B cell (primary cell): ENCODE data around the gene CCDC87. TPM values are rescaled to one million over a fixed set of nuclear protein-coding genes. Genes with fewer than 3 reads are reported as not detected.
A peak's percentile ranks its signal among the peaks of the same experiment; 100 is the strongest.

Experiments used
- ATAC-seq: fragments of 200-7000 bp; cut with Tn5 transposase; one replicate; pipeline ENCODE4 v1.10.0; 2021; ENCODE audit warnings: low read depth, mild to moderate bottlenecking, moderate number of reproducible peaks, moderate library complexity
- CTCF ChIA-PET: fragments of 350-600 bp; sonication (Branson Sonifier 250); formaldehyde crosslinking; loops from one replicate; lab custom pipeline; 2021; ENCODE audit warnings: antibody characterized with exemption, inconsistent platforms; lab: Charles Lee
- POLR2A ChIA-PET: fragments of 350-600 bp; sonication (Branson Sonifier 250); formaldehyde crosslinking; loops from one replicate; lab custom pipeline; 2021; ENCODE audit warnings: antibody characterized with exemption; lab: Charles Lee
- DNase-seq: peaks from one replicate; pipeline ENCODE4 v3.0.0; 2013
- H2AFZ ChIP-seq: 2 replicates; pipeline ENCODE4 v1.6.1; 2012; ENCODE audit warnings: mild to moderate bottlenecking, low read depth, low read length; ENCODE audit not compliant: insufficient read depth, poor library complexity, severe bottlenecking
- H3K27ac ChIP-seq, 2 donors: 1 replicate in 1 of 2; 2 replicates in 1 of 2; pipeline ENCODE4 v1.5.1; 2012 to 2013; ENCODE audit warnings: low read length in 2 of 2, mild to moderate bottlenecking in 2 of 2, moderate library complexity in 1 of 2
- H3K27me3 ChIP-seq, 4 experiments: fragments of 200-600 bp in 1 of 4; sonication (generic) in 1 of 4; replicated peaks in 1 of 4; 1 replicate in 2 of 4; 2 replicates in 2 of 4; pipeline versions ENCODE4 v1.6.1 to v1.7.0; 2013 to 2016; ENCODE audit warnings: low read length in 3 of 4, mild to moderate bottlenecking in 2 of 4, mixed read lengths in 1 of 4, moderate library complexity in 1 of 4; ENCODE audit not compliant: insufficient read depth in 4 of 4, control insufficient read depth in 3 of 4; ENCODE audit errors: control extremely low read depth in 1 of 4
- H3K36me3 ChIP-seq, 2 experiments: replicated peaks in 1 of 2; 1 replicate in 1 of 2; 2 replicates in 1 of 2; pipeline versions ENCODE4 v1.6.1 to v1.7.1; 2013; ENCODE audit warnings: low read length in 1 of 2; ENCODE audit not compliant: insufficient read depth in 2 of 2, control insufficient read depth in 1 of 2; ENCODE audit errors: control extremely low read depth in 1 of 2, extremely low read depth in 1 of 2
- H3K4me1 ChIP-seq, 2 donors: fragments of 200-600 bp in 1 of 2; sonication (generic) in 1 of 2; 1 replicate in 1 of 2; 2 replicates in 1 of 2; pipeline versions ENCODE4 v1.5.1 to v1.6.1; 2013 to 2017; ENCODE audit warnings: low read length in 2 of 2; ENCODE audit not compliant: control insufficient read depth in 2 of 2, insufficient read depth in 2 of 2
- H3K4me2 ChIP-seq: replicated peaks from 2 replicates; pipeline ENCODE3; 2012; ENCODE audit warnings: mild to moderate bottlenecking, low read depth, low read length; ENCODE audit not compliant: poor library complexity, severe bottlenecking
- H3K4me3 ChIP-seq, 5 experiments: fragments of 200-600 bp in 1 of 5; sonication (generic) in 1 of 5; 1 replicate in 3 of 5; 2 replicates in 2 of 5; pipeline versions ENCODE4 v1.5.1 to v1.7.0; 2011 to 2016; ENCODE audit warnings: low read length in 4 of 5, mild to moderate bottlenecking in 4 of 5, low read depth in 2 of 5, control low read depth in 1 of 5, moderate library complexity in 1 of 5; ENCODE audit not compliant: insufficient read depth in 1 of 5; ENCODE audit errors: control extremely low read depth in 1 of 5, extremely low read depth in 1 of 5
- H3K79me2 ChIP-seq: fragments of 200-600 bp; sonication (generic); one replicate; pipeline ENCODE4 v1.6.0; 2016; ENCODE audit warnings: low read length; ENCODE audit not compliant: control insufficient read depth, insufficient read depth
- H3K9ac ChIP-seq: fragments of 200-600 bp; sonication (generic); 2 replicates; pipeline ENCODE4 v1.6.1; 2017; ENCODE audit warnings: mild to moderate bottlenecking, low read length, moderate library complexity
- H3K9me3 ChIP-seq, 3 donors: one replicate each; pipeline versions ENCODE4 v1.6.1 to v1.7.1; 2013; ENCODE audit warnings: low read length in 2 of 3; ENCODE audit not compliant: control insufficient read depth in 2 of 3, insufficient read depth in 1 of 3; ENCODE audit errors: control extremely low read depth in 1 of 3
- H4K20me1 ChIP-seq: 2 replicates; pipeline ENCODE4 v1.6.0; 2012; ENCODE audit warnings: mild to moderate bottlenecking, low read length; ENCODE audit not compliant: insufficient read depth, control insufficient read depth, poor library complexity, severe bottlenecking
- H3K27ac Mint-ChIP-seq: one replicate; pipeline ENCODE4 v1.8.0; 2021; ENCODE audit warnings: mixed read lengths
- H3K27me3 Mint-ChIP-seq: one replicate; pipeline ENCODE4 v1.8.0; 2021; ENCODE audit warnings: mixed read lengths
- H3K4me1 Mint-ChIP-seq: one replicate; pipeline ENCODE4 v1.8.0; 2021; ENCODE audit warnings: mixed read lengths
- H3K4me3 Mint-ChIP-seq: one replicate; pipeline ENCODE4 v1.8.0; 2021; ENCODE audit warnings: mixed read lengths
- H3K9me3 Mint-ChIP-seq: one replicate; pipeline ENCODE4 v1.8.0; 2022; ENCODE audit warnings: mixed read lengths; ENCODE audit not compliant: insufficient read depth
- CTCF ChIP-seq: fragments of 200-600 bp; IDR thresholded peaks from one replicate; pipeline ENCODE4 v1.8.0; 2022; ENCODE audit warnings: antibody characterized with exemption, mild to moderate bottlenecking
- EZH2 ChIP-seq: IDR thresholded peaks from 2 replicates; pipeline ENCODE4 v1.6.1; 2012; ENCODE audit warnings: borderline replicate concordance, low read depth, mild to moderate bottlenecking, moderate library complexity, low read length; ENCODE audit not compliant: insufficient read depth, poor library complexity, severe bottlenecking
- WGBS: methylation state at CpG from one replicate; pipeline ENCODE4 v1.1.5; 2013; ENCODE audit warnings: missing lambda C conversion rate; ENCODE audit not compliant: insufficient coverage; 5-methylcytosine and 5-hydroxymethylcytosine counted together
- intact Hi-C: fragments of 100-400 bp; cut with micrococcal nuclease; formaldehyde crosslinking; loops from one replicate; pipeline ENCODE4 v1.10.0; 2022
- polyA plus RNA-seq: library from polyadenylated mRNA; depleted of rRNA; stranded (reverse); fragments of >200 nt; gene quantifications from 2 replicates; pipeline ENCODE4 v1.2.3, GENCODE V29; 2012
- total RNA-seq, 2 donors: library from RNA; stranded (reverse); fragments of 120-200 nt in 1 of 2; gene quantifications; 1 replicate in 1 of 2; 2 replicates in 1 of 2; pipeline versions ENCODE4 v1.2.3 to v1.2.4, GENCODE V29; 2013 to 2022

Gene CCDC87
- total and polyA plus RNA-seq, 2 donors (not counting 1 experiment from before 2014, with no cell fraction given): 0.39 TPM; not detected in 1

- 30% methylated on average over 41 of the region's 50 CpGs for WGBS
- Histone ChIP-seq H3K4me2 (peak overlapping the region; percentile 52), H3K9me3 (peaks cover 0 to 4% (median 0%) of the 10 kb centered on the region in 3 donors), H2AFZ (no peak overlapping the region), H3K27me3 (peaks cover 0 to 26% (median 0%) of the 10 kb centered on the region in 4 experiments), H3K4me1 (peaks cover 5 to 6% of the 10 kb centered on the region in 2 donors), H3K27ac (no peak overlapping the region), H3K79me2 (no peaks in the 10 kb centered on the region), H3K4me3 (no peak overlapping the region), H4K20me1 (no peaks in the 10 kb centered on the region), H3K9ac (no peak overlapping the region), H3K36me3 (no peaks in the 10 kb centered on the region)
- intact Hi-C loops: no loop called here
- Mint-ChIP-seq H3K9me3 (no peaks in the 10 kb centered on the region), H3K4me3 (peak overlapping the region; percentile 16), H3K27ac (no peak overlapping the region), H3K27me3 (peaks cover 23% of the 10 kb centered on the region), H3K4me1 (peaks cover 2% of the 10 kb centered on the region)
- TF ChIP-seq EZH2: no peak
- ChIA-PET CTCF (interaction anchor here (1.3 kb wide), 1 partner anchor 20 kb away, joined by 3 read pairs; no protein-coding TSS in a partner anchor), POLR2A (interaction anchor here (1.0 kb wide), 2 partner anchors 57 to 79 kb away, joined by 3 read pairs; partner anchors contain the start of genes DPP3 and RBM14)
- DNase-seq: no peak
- ATAC-seq: peak; percentile 47
Measured at GRCh38 chr11:66559142-66559865, 33.6 kb downstream of the CCDC87 start.

GRCh38 chr11:66557733-66558326 lies 35.0 kb downstream of the CCDC87 start:
- Histone ChIP-seq H3K4me1 (peaks cover 5 to 6% of the 10 kb centered on the region in 2 donors), H3K9me3 (peaks cover 0 to 4% (median 0%) of the 10 kb centered on the region in 3 donors), H3K27me3 (peaks cover 0 to 26% (median 0%) of the 10 kb centered on the region in 4 experiments), H2AFZ (no peak overlapping the region), H3K4me2 (no peak overlapping the region), H3K27ac (no peak overlapping the region), H3K9ac (no peak overlapping the region), H4K20me1 (no peaks in the 10 kb centered on the region), H3K36me3 (no peaks in the 10 kb centered on the region), H3K4me3 (no peak overlapping the region), H3K79me2 (no peaks in the 10 kb centered on the region)
- Mint-ChIP-seq H3K27me3 (peaks cover 23% of the 10 kb centered on the region), H3K4me3 (no peak overlapping the region), H3K27ac (no peak overlapping the region), H3K4me1 (peaks cover 2% of the 10 kb centered on the region), H3K9me3 (no peaks in the 10 kb centered on the region)
- ChIA-PET CTCF (no interaction called here), POLR2A (no interaction called here)
- TF ChIP-seq EZH2 (no peak), CTCF (no peak)
- ATAC-seq (no peak), DNase-seq (no peak)
- WGBS: 97% methylated on average over 24 of the region's 24 CpGs
- intact Hi-C loops: no loop called here
